Activated CD4-positive, alpha-beta T cell treated with anti-CD3 and anti-CD28 coated beads, Interleukin-10, Interleukin-2, amounts not matched to agents 100 ng/mL and 50 ng/mL, durations not matched to agents 16 hours and 8 hours (primary cell): ENCODE results near the gene ABHD17A.
"Not testable (repeated sequence)": the region's sequence is repeated elsewhere in the genome, so short reads cannot be mapped to it uniquely, and the experiment has no call there.

Experiments used
- DNase-seq: peaks from one replicate; pipeline ENCODE4 v3.0.0-alpha.2; 2020

ABHD17A gene

DNA sequence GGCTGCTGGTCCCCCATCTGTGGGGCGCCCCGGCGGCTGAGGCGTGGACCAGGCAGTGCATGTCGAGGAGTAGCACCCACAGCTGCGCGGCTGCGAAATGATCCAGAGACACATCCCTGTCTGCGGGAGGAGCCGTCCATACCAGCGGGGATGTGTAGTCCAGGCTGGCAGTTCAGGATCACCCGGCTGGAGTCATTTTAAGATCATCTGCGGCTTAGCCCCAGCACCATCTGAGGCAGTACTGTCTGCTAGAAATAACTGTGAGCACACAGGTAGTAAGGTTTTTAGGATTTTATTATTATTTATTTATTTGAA is 23.0 kb upstream of the ABHD17A start:
- no peak for DNase-seq

DNA sequence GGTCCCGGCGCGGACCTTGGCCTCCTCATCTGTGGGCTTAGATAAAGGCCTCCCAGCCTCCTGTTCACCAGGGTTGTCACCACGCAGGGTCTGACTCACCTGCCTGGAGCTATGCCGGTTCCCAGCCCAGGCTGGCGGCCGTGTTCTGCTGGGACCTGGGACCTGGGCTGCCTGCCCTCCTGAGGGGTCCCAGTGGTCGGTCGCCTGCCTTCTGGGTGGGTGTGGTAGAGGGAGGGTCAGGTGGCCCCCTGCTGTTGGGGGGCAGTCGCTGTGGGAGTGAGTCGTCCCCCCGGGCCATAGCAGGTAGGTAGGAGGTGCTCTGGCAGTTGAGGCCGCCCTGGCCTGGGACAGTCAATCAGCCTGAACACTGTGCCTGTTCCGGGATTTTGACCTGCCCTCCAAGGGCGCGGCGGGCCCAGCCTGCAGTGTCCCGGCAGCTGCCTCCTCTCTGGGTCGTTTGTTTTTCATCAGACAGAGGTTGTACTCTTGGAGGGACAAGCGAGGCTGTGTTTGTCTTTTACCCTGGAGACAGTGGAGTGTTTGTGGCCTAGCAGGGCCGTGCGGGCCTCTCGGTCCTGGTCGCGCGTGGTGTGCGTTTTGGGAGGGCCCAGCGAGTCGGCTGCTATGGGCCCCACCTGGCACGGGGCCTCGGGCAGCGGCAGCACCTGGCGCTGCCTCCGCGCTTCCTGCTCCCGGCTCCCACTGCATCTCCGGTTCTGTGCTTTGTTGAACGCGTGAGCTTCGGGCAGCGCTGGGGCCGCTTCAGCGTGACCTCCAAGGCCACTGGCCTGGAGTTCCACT is 22.5 kb upstream of the ABHD17A start:
- no peak for DNase-seq

DNA sequence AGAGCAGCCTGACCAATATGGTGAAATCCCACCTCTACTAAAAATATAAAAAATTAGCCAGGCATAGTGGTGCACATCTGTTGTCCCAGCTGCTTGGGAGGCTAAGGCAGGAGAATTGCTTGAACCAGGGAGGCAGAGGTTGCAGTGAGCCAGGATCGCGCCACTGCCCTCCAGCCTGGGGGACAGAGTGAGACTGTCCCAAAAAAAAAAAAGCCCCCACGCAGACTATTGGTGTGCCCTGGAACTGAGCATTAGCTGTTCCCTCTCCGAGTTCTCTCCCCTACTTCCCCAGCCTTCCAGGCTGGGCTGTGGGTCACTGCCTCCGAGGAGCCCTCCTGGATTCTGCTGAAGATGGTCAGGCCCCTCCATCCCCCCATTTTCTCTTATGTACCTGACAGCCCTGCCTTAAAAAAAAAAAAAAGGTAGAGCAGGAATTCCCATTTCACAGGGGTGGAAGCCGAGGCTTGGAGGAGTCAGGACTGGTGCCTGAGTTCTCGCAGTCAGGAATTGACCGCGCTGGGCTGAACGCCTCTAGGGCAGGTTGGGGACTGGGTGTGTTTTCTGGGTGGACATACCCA is 21.8 kb upstream of the ABHD17A start:
- DNase-seq = no peak

DNA sequence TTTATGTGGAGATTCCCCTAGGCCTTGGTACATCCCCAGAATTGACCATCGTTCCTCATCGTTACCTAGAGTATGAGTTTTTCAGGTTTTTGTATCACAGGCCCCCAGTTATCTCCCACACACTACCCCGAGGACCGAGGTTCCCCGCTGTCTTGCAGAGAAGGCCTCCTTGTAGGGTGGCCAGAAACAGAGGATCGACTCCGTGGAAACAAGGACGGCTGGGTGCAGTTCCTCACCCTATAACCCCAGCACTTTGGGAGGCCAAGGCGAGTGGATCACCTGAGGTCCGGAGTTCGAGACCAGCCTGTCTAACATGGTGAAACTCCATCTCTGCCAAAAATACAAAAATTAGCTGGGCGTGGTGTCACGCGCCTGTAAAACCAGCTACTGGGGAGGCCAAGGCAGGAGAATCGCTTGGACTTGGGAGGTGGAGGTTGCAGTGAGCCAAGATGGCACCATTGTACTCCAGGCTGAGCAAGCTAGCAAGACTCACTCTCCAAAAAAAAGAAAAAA is 20.6 kb upstream of the ABHD17A start:
- no peak for DNase-seq

DNA sequence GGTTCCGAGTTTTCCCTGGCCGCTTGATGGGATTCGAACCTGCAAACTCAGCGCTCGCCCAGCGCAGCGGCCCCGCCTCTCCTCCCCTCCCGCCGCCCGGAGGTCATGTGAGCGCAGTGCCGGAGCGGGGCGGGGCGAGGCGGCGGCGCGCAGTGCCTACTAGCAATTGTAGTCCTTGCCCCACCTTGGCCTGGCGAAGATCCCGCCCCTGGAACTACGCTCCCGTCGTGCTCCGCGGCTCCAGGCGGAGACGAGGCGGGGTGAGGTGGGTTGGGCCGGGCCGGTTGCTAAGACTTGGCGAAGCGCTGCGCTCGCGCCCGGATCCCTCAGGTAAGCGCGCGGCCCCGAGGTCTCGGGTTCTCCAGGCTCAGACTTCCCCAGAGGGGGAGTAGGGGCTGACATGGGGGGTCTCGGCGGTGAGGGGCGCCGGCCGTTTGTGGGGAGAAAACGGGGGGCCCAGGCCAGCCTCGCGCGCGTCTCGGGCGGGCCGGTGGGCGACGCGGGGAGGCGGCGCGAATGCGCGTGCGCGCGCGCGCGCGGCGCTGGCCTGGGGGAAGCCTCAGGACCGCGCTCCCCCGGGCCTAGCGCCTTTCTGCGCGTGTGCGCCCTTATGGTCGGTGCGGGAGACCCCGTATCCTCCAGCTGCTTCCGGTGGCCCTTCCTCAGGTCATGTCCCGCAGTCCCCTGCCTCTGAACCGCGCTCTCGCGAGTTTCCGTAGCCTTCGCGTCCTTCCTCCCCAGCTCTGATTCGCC is 20.0 kb upstream of the ABHD17A start, which contains the start of the genes ADAT3 and SCAMP4:
Gene ADAT3 (plus strand): TSS at position 290 of the 753 bp plus-strand sequence. CDS start 6,649 bp downstream, outside the sequence.
Gene SCAMP4 (plus strand): TSS at position 290 of the 753 bp plus-strand sequence. CDS start 9,621 bp downstream, outside the sequence.
- peak; percentile 100 for DNase-seq

DNA sequence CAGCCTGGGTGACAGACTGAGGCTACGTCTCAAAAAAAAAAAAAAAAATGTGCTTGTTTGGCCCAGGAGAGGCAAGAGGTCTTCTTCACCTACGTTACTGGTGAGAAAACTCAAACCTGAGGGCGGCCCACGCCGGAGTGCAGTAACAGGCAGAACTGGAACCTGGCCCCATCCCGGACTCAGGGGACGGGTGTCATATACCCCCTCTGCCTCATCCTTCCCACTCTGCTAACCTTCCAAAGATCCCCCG is 19.5 kb upstream of the ABHD17A start:
- DNase-seq = no peak

DNA sequence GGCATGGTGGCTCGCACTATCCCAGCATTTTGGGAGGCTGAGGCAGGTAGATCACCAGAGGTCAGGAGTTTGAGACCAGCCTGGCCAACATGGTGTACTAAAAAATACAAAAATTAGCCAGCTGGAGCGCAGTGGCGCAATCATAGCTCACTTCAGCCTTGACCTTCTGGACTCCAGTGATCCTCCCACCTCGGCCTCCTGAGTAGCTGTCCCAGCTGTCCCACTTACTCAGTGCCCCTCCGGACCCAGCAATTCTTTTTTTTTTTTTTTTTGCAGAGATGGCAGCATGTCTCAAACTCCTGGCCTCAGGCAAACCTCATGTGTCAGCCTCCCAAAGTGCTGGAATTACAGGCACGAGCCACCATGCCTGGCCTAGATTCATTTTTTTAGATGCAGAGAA is 17.6 kb upstream of the ABHD17A start:
- no peak for DNase-seq

DNA sequence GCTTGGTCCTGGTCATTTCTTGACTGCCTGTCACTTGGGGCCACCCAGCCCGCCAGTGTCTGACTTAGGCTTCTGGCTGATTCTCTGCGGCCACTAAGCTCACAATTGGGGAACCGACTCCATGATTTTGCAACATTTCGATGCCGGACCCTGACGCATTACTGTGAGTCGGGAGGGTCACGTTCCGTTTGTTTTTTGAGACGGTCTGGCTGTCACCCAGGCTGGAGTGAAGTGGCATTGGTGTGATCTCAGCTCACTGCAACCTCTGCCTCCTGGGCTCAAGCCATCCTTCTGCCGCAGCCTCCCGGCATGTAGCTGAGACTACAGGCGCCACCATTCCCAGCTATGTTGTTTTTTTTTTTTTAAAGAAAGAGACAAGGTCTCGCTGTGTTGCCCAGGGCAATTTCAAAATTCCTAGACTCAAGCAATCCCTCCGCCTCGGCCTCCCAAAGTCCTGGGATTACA is 16.7 kb upstream of the ABHD17A start:
- no peak for DNase-seq

DNA sequence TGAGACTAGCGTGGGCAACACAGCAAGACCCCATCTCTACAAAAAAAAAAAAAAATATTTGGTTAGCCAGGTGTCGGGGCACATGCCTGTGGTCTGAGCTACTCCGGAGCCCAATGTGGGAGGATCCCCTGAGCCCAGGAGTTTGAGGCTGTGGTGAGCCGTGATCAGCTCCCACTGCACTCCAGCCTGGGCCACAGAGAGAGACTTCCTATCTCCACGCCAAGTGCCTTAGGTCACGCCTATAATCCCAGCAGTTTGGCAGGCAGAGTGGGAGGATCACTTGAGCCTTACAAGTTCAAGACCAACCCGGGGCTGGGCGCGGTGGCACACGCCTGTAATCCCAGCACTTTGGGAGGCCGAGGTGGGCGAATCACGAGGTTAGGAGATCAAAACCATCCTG is 11.2 kb upstream of the ABHD17A start:
- DNase-seq = no peak

DNA sequence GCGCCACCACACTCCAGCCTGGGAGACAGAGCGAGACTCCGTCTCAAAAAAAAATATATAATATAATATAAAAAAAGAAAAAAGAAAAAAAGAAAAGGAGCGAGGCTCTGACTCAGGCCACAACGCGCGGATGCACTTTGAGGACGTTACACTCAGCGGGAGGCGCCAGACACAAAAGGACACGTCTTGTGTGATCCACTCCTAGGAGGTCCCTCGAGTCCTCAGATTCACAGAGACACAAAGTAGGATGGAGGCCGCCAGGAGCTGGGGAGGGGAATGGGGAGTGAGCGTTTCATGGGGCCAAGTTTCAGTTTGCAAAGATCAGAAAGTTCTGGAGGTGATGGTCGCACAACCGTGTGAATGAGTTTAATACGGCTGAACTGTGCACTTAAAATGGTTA is 8.5 kb upstream of the ABHD17A start:
- DNase-seq = no peak

DNA sequence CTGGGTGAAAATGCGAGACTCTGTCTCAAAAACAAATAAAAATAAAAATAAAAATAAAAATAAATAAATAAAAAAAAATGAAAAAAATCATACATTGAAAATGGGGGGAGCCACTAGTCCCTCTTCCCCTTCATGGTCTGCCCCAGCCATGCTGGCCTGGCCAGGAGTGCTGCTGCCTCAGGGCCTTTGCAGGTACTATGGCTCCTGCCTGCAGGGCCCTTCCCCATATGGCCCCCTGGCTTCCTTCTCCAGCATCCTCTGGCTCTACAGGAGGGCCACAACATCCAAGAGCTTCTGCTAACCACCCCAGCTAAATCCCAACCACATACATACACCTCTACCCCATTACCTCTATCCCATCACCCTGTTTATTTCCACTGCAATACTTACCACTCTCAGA is 4.6 kb upstream of the ABHD17A start:
- DNase-seq = no peak

DNA sequence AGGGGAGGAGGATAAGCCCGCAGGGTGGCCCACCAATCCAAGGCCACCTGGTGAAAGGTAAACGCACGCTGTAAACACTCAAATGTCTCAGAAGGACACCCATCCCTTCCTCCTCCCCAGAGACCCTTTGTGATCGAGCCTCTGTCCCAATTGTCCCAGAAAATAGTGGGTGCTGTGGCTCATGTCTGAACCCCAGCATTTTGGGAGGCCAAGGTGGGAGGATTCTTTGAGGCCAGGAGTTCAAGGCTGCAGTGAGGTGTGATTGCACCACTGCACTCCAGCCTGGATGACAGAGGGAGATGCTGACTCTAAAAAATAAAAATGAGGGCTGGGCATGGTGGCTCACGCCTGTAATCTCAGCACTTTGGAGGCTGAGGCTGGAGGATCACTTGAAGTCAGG is 3.1 kb upstream of the ABHD17A start:
- DNase-seq = no peak

DNA sequence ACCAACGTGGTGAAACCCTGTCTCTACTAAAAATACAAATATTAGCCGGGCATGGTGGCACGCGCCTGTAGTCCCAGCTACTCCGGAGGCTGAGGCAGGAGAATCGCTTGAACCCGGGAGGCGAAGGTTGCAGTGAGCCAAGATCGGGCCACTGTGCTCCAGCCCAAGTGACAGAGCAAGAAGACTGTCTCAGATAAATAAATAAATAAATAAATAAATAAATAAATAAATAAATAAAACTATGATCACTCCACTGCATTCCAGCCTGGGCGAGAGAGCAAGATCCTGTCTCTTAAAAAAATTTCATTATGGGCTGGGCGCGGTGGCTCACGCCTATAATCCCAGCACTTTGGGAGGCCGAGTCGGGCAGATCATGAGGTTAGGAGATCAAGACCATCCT is 1.1 kb upstream of the ABHD17A start:
- DNase-seq = not testable (repeated sequence)

DNA sequence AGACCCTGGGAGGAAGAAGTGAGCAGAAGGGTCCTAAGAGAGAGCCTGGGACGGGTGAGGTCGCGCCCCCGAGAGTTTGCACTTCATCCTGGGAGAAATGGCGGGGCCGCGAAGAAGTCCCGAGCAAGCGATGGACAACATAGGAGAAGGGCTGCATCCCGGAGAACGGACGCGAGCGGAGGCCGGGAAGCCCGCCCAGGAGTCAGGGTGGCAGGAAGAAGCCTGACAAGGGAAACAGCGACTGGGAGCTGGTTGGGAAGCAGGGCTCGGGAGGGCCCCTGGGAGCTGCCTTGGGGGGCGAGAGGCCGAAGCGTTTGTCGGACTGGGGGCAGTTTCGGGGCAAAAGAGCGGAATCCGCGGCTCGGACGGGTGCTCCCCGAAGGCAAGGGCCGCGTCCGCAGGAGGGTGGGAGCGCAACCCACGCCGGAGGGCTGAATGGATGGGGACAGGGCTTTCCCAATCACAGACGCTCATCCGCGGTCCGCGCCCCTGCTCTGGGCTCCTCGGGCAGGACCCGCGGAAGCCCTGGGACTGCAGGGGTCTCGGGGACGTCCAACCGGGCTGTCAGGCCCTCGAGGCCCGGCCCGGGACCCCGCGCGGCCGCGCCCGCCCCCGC is 469 bp downstream of the ABHD17A start:
- DNase-seq = no peak

DNA sequence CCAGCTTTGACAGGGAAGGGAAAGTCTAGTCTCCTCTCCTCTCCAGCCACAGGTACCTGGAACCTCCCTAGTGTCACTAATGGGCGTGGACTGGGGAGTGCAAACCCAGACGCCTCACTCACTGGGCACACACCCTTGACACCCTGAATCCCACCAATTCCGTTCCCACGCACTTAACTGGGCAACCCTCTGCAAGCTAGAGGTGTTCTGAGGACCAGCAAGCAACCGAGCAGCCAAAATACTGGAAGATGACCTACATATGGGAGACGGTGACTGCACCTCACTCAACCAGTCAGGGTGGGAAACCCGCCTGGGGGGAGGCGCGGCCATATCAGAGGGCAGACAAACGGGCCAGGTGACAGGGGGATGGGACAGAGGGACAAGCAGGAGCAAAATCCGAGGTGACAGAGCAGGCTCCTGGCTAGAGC is 991 bp downstream of the ABHD17A start:
- peak; percentile 38 for DNase-seq

DNA sequence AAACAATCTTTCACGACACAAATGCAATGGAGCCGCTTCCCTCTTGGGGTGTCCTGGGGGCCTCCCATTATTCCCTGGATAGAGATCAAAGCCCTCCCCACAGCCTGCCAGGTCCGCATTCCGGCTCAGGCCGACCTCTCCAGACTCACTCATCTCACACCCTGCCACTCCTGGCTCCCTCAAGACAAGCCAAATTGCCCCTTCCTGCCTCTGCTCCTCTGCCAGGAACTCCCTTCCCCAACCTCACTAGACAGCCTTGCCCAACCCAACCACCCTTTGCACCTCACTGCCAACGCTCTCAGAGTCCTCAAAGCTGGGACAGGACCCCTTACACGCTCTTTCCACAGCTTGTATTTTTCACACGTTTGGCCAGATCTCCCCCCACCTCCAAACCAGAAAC is 1.5 kb downstream of the ABHD17A start:
- DNase-seq = peak; percentile 43

DNA sequence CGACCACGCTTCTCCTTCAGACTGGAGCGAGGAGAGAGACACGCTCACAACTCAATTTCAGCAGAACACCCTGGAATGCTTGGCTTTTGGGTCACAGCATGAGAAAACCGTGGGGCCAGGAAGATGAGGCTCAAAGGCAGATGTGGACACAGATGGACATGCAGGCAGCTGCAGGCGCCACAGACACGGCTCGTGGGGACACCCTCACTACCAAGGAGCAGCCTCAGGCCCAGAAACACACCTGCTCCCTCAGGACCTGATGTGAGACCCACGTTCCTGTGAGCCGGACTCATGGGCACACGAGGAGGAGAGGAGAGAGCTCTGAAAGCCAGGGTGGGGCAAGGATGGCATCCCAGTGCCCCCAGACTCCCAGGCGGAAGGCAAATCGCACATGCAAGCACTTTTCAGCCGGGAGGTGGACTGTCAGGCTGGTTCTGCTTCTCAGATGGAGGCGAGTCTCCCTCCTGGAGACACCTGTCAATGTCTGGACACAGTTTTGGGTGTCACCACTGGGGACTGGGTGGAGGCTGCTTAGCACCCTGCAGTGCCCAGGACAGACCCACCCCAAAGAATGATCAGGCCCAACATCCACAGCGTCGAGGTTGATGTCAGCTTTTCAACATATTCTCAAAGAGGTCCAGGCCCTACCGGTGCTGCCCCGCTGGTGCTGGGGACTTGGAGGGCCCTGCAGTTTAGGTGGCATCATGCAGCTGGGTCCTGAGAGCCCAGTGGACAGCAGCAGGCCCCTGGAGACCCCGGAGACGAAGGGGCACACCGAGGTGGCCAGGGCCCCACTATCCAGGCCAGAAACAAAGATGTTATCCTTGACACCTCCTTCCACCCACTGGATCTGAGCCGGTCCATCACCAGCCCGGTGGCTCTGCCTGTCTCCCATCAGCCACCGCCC is 2.3 kb downstream of the ABHD17A start:
- no peak for DNase-seq

DNA sequence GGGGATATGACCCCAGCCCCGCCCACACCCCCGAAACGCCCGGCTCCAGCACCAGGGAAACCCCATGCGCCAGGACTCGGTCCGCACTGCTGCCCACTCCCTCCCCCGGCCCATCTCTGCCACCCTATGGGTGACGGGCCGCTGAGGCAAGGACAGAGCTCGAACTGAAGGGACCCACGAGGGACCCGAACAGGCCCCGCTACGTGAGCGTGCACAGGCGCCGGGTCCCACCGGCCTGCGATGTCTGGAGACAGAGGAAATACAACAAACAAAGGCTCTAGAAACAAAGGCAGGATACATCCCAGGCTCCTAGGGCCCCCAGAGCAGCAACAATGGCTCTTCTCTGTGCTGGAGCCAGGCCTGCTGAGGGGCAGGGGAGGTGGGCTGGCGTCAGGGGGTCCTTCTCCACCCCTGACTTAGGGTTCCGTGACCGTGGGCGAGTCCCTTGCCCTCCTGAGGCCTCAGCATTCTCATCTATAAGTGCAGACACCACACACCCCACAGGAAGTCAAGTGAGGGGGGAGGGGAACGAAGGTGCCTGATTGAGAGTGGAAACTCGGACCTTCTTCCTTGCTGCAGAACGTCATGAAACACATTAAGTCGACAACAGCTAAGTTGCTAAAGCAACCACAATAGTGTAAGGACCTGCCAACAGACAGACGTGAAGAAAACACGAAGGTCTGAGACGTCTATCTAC is 3.1 kb downstream of the ABHD17A start:
- DNase-seq = peak; percentile 88

DNA sequence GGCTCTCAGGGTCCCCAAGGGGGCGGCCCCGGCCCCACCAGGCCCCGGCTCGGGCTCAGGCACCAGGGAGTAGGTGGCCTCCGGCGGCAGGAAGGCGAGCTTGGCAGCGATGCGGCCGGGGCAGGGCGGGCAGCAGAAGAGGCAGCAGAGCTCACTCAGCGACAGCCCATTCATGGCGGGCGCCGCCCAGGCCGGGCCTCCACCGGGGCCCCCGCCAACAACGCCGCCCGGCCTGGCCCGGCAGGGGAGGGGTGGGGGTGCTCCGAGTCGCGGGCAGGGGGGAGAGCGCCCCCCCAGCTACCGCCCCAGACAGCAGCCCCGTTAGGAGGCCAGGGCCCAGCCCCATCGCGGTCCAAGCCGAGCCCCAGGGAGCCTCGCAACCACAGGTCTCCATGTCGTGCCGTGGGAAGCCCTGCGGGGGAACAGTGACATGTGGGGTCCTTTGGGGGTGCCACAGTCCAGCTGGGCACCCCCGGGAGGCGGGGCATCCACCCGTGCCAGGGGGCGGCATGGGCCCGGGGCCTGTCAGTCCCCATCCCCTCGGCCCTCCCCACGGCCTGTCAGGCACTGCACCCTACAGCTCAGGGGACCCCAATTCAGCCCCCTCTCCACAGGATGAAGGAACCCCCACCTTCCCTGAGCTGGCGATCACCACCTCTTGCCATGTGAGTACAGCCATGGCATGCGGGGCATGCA is 3.8 kb downstream of the ABHD17A start:
- not testable (repeated sequence) for DNase-seq

DNA sequence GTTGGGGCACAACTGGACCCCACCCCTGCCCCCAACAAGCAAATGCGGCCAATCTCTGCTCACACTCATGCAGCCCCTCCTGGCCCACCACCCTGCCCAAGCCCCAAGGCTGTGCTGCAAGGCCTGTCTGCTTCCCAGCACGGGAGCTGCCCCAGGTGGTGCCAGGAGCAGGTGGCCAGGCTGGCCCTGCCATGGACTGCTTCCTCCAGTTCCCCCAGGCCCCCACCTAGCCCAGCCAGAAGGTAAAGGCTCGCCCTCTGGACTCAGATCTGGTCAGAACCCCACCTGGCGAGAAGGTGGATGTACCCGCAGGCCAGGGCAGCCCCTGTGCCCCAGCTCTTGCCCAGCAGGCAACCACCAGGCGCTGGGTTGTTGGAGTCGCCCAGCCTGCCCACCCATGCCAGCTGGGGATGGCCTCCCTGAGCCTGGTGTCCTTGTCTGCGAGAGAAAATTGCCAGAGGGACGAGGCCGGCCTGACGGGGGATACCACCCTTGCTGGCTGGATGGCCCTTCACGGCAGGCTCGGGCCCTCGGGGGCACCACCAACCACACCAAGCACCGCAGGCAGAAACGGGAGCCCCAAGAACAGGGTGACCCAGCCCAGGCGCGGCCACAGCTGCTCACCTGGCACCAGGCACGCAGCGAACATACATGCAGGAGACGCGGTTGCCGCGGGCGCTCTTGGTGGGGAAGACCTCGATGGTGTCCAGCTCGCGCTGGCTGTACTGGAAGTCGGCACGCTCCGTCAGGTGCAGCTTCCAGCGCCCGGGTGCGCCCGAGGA is 4.5 kb downstream of the ABHD17A start:
- DNase-seq = no peak
